ENCODE data around the gene KIAA1210.

GRCh38 chrX:119087121-119087520 lies 40.5 kb downstream of the KIAA1210 start:
- TF ChIP-seq CTCF (IDR thresholded peaks at IDR 0.05; ENCODE audit: low read depth, low read length, poor library complexity, severe bottlenecking) = no peak
- no peak for TF ChIP-seq EZH2phosphoT487 (IDR thresholded peaks at IDR 0.05; ENCODE audit: borderline replicate concordance, low read length)

All from DOHH2 (cell line).